Brain microvascular endothelial cell (primary cell): ENCODE measurements around the gene C1QC.

Experiments used
- DNase-seq: peaks from one replicate; pipeline ENCODE4 v3.0.0-alpha.2; 2020
- H3K27ac ChIP-seq: fragments of 250-450 bp; sonication (Bioruptor Pico); 2 replicates; pipeline ENCODE4 v1.5.1; 2020; ENCODE audit warnings: mild to moderate bottlenecking, moderate library complexity
- H3K27me3 ChIP-seq: fragments of 250-450 bp; sonication (Bioruptor Pico); replicated peaks from 2 replicates; pipeline ENCODE4 v1.5.1; 2020; ENCODE audit warnings: mild to moderate bottlenecking
- H3K36me3 ChIP-seq: fragments of 250-450 bp; sonication (Bioruptor Pico); replicated peaks from 2 replicates; pipeline ENCODE4 v1.5.1; 2020; ENCODE audit warnings: mild to moderate bottlenecking
- H3K4me3 ChIP-seq: 2 replicates; pipeline ENCODE4 v1.5.1; 2011; ENCODE audit warnings: low read depth, mild to moderate bottlenecking, control low read depth, low read length, moderate library complexity
- CTCF ChIP-seq: IDR thresholded peaks from 2 replicates; pipeline ENCODE4 v1.5.1; 2011; ENCODE audit warnings: low read depth, mild to moderate bottlenecking, moderate library complexity, low read length, control low read depth, inconsistent platforms; ENCODE audit errors: missing control alignments
- in situ Hi-C: cut with HindIII; loops from 2 replicates; pipeline ENCODE4 v1.10.0; 2017; ENCODE audit warnings: low sequenced_read_pairs, low pct_ligation_motif_present

The C1QC gene

GRCh38 chr1:22619798-22620197 lies 23.6 kb upstream of the C1QC start:
- in situ Hi-C loops: no loop called here
- Histone ChIP-seq H3K36me3 (no peaks in the 10 kb centered on the region), H3K4me3 (no peak overlapping the region), H3K27ac (no peak overlapping the region), H3K27me3 (peaks cover 28% of the 10 kb centered on the region)
- no peak for TF ChIP-seq CTCF
- no peak for DNase-seq

GRCh38 chr1:22621761-22622160 lies 21.7 kb upstream of the C1QC start:
- peaks cover 30% of the 10 kb centered on the region for H3K27me3 ChIP-seq
- no peak for DNase-seq
- no peaks in the 10 kb centered on the region for H3K36me3 ChIP-seq
- H3K27ac ChIP-seq: no peak overlapping the region
- H3K4me3 ChIP-seq: no peak overlapping the region
- no peak for TF ChIP-seq CTCF
- in situ Hi-C loops: no loop called here

GRCh38 chr1:22625262-22625925 lies 18.0 kb upstream of the C1QC start:
- TF ChIP-seq CTCF: no peak
- Histone ChIP-seq H3K36me3 (no peaks in the 10 kb centered on the region), H3K27me3 (peaks cover 22% of the 10 kb centered on the region), H3K27ac (no peak overlapping the region), H3K4me3 (no peak overlapping the region)
- DNase-seq: no peak
- in situ Hi-C loops: no loop called here

- no peak overlapping the region for H3K4me3 ChIP-seq
- peaks cover 22% of the 10 kb centered on the region for H3K27me3 ChIP-seq
- in situ Hi-C loops: no loop called here
- H3K36me3 ChIP-seq: no peaks in the 10 kb centered on the region
- H3K27ac ChIP-seq: no peak overlapping the region
- DNase-seq: no peak
- TF ChIP-seq CTCF: no peak
Observed at GRCh38 chr1:22626237-22627157, 16.9 kb upstream of the C1QC start.

GRCh38 chr1:22627331-22627730 lies 16.1 kb upstream of the C1QC start:
- no peak overlapping the region for H3K4me3 ChIP-seq
- TF ChIP-seq CTCF: no peak
- H3K27ac ChIP-seq: no peak overlapping the region
- H3K27me3 ChIP-seq: peaks cover 19% of the 10 kb centered on the region
- in situ Hi-C loops: no loop called here
- no peak for DNase-seq
- H3K36me3 ChIP-seq: no peaks in the 10 kb centered on the region
